ENCODE results near the gene PRKD3.

- TF ChIP-seq FOXA1 (IDR thresholded peaks at IDR 0.05) (no peak), PKNOX1 (IDR thresholded peaks at IDR 0.05) (peak; percentile 77), SUZ12 (IDR thresholded peaks at IDR 0.05) (no peak), FOXM1 (IDR thresholded peaks at IDR 0.05; ENCODE audit: borderline replicate concordance) (no peak), SP1 (IDR thresholded peaks at IDR 0.05) (no peak), ELF4 (IDR thresholded peaks at IDR 0.05) (no peak), BHLHE40 (IDR thresholded peaks at IDR 0.05; ENCODE audit: borderline replicate concordance) (no peak), TARDBP (IDR thresholded peaks at IDR 0.05) (no peak), ZNF384 (IDR thresholded peaks at IDR 0.05) (no peak), HDGF (IDR thresholded peaks at IDR 0.05; ENCODE audit: borderline replicate concordance) (no peak)
Measured at GRCh38 chr2:37295469-37296073, 29.1 kb downstream of the PRKD3 start.
